DMS114 treated with DMSO at 0.1 percent for 48 hours (cell line): Measurements from ENCODE around the gene SYK.
"Not testable (repeated sequence)": the region's sequence is repeated elsewhere in the genome, so short reads cannot be mapped to it uniquely, and the experiment has no call there.

ENCODE experiments used
- DNase-seq: peaks from one replicate; lab custom pipeline; 2025; ENCODE audit not compliant: unreplicated experiment; lab: John Stamatoyannopoulos, UW

SYK gene

GRCh38 chr9:90795084-90795483 is 6.5 kb upstream of the SYK start:
- no peak for DNase-seq

- DNase-seq, result no peak
Observed at GRCh38 chr9:90795871-90796317, 5.7 kb upstream of the SYK start.

- DNase-seq, result no peak
Observed at GRCh38 chr9:90799271-90799852, 2.3 kb upstream of the SYK start.

GRCh38 chr9:90801973-90802322 is 329 bp downstream of the SYK start:
- DNase-seq, result no peak

- DNase-seq, result peak; percentile 3
Observed at GRCh38 chr9:90802386-90802985, 867 bp downstream of the SYK start.

- no peak for DNase-seq
Observed at GRCh38 chr9:90803860-90804593, 2.4 kb downstream of the SYK start.

- no peak for DNase-seq
Observed at GRCh38 chr9:90805006-90805996, 3.7 kb downstream of the SYK start.

GRCh38 chr9:90807006-90807405 is 5.4 kb downstream of the SYK start:
- no peak for DNase-seq

GRCh38 chr9:90808398-90808797 is 6.8 kb downstream of the SYK start:
- DNase-seq, result no peak

- DNase-seq, result no peak
Observed at GRCh38 chr9:90808890-90809685, 7.5 kb downstream of the SYK start.

GRCh38 chr9:90810691-90811090 is 9.1 kb downstream of the SYK start:
- no peak for DNase-seq

- DNase-seq, result no peak
Observed at GRCh38 chr9:90813046-90813445, 11.4 kb downstream of the SYK start.

GRCh38 chr9:90813523-90813922 is 11.9 kb downstream of the SYK start:
- DNase-seq, result no peak

GRCh38 chr9:90814355-90814754 is 12.7 kb downstream of the SYK start:
- no peak for DNase-seq

GRCh38 chr9:90815183-90815943 is 13.7 kb downstream of the SYK start:
- DNase-seq, result no peak

- no peak for DNase-seq
Observed at GRCh38 chr9:90815944-90816357, 14.3 kb downstream of the SYK start.

GRCh38 chr9:90816690-90817089 is 15.1 kb downstream of the SYK start:
- no peak for DNase-seq

- no peak for DNase-seq
Observed at GRCh38 chr9:90818279-90818678, 16.7 kb downstream of the SYK start.

GRCh38 chr9:90820406-90820805 is 18.8 kb downstream of the SYK start:
- DNase-seq, result not testable (repeated sequence)

- not testable (repeated sequence) for DNase-seq
Observed at GRCh38 chr9:90821236-90821635, 19.6 kb downstream of the SYK start.
